ENCODE measurements around the gene RTP1. TPM values are rescaled to one million over a fixed set of nuclear protein-coding genes. Genes with fewer than 3 reads are reported as not detected.

The RTP1 gene
- total RNA-seq, 1 experiment from 2014 or later = not detected

- RAD21 ChIA-PET (ENCODE audit: low non-redundant PET in 1 of 2, low total read pairs in 2 of 2, uncharacterized antibody in 2 of 2, unreplicated experiment in 2 of 2) = no interaction called here
- CTCF ChIA-PET = interaction anchor here (1.0 to 4.2 kb wide), 2 partner anchors 54 to 318 kb away, joined by 3 to 96 read pairs; no protein-coding TSS in a partner anchor
- Histone ChIP-seq H3K9ac (ENCODE audit: low read length) (no peak overlapping the region), H3K79me2 (ENCODE audit: insufficient read depth, low read length) (no peaks in the 10 kb centered on the region), H3K9me2 (ENCODE audit: insufficient read depth) (no peaks in the 10 kb centered on the region), H3K36me3 (ENCODE audit: control insufficient read depth in 1 of 2, insufficient read depth in 2 of 2, low read length in 2 of 2) (no peaks in the 10 kb centered on the region), H3K4me1 (ENCODE audit: control insufficient read depth in 1 of 2, insufficient read depth in 2 of 2, low read length in 2 of 2) (peaks cover 0 to 2% of the 10 kb centered on the region in 2 experiments; a peak in 1 of 4 replicates), H4K20me1 (ENCODE audit: insufficient read depth) (no peaks in the 10 kb centered on the region), H3K4me3 (replicated peaks in 1 of 2; ENCODE audit: low read depth in 1 of 2, low read length in 2 of 2) (no peak overlapping the region), H3K27me3 (ENCODE audit: insufficient read depth, low read length) (no peaks in the 10 kb centered on the region), H2AFZ (ENCODE audit: low read depth, low read length, poor library complexity, severe bottlenecking) (no peak overlapping the region), H3K9me3 (ENCODE audit: control insufficient read depth in 1 of 2, insufficient read depth in 1 of 2, low read depth in 1 of 2, low read length in 2 of 2) (no peaks in the 10 kb centered on the region), H3K27ac (ENCODE audit: low read depth, low read length) (no peak overlapping the region), H3K4me2 (ENCODE audit: low read length) (no peak overlapping the region)
- POLR2A ChIA-PET = no interaction called here
- intact Hi-C loops (cut with micrococcal nuclease) = no loop called here
- no TSS peak for BruUV-seq (replicated peaks)
- DNase-seq (ENCODE audit: low read depth, low spot score) = no peak
- TF ChIP-seq, protein P1, sequence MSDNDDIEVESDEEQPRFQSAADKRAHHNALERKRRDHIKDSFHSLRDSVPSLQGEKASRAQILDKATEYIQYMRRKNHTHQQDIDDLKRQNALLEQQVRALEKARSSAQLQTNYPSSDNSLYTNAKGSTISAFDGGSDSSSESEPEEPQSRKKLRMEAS (IDR thresholded peaks at IDR 0.05) = no peak
- TF ChIP-seq ZNF274 (IDR thresholded peaks at IDR 0.05; ENCODE audit: low read depth, low read length) = no peak
- TF ChIP-seq, protein P2, sequence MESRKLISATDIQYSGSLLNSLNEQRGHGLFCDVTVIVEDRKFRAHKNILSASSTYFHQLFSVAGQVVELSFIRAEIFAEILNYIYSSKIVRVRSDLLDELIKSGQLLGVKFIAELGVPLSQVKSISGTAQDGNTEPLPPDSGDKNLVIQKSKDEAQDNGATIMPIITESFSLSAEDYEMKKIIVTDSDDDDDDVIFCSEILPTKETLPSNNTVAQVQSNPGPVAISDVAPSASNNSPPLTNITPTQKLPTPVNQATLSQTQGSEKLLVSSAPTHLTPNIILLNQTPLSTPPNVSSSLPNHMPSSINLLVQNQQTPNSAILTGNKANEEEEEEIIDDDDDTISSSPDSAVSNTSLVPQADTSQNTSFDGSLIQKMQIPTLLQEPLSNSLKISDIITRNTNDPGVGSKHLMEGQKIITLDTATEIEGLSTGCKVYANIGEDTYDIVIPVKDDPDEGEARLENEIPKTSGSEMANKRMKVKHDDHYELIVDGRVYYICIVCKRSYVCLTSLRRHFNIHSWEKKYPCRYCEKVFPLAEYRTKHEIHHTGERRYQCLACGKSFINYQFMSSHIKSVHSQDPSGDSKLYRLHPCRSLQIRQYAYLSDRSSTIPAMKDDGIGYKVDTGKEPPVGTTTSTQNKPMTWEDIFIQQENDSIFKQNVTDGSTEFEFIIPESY (IDR thresholded peaks at IDR 0.05; ENCODE audit: extremely low read depth, insufficient replicate concordance, low read length) = no peak
- TF ChIP-seq, protein P3, sequence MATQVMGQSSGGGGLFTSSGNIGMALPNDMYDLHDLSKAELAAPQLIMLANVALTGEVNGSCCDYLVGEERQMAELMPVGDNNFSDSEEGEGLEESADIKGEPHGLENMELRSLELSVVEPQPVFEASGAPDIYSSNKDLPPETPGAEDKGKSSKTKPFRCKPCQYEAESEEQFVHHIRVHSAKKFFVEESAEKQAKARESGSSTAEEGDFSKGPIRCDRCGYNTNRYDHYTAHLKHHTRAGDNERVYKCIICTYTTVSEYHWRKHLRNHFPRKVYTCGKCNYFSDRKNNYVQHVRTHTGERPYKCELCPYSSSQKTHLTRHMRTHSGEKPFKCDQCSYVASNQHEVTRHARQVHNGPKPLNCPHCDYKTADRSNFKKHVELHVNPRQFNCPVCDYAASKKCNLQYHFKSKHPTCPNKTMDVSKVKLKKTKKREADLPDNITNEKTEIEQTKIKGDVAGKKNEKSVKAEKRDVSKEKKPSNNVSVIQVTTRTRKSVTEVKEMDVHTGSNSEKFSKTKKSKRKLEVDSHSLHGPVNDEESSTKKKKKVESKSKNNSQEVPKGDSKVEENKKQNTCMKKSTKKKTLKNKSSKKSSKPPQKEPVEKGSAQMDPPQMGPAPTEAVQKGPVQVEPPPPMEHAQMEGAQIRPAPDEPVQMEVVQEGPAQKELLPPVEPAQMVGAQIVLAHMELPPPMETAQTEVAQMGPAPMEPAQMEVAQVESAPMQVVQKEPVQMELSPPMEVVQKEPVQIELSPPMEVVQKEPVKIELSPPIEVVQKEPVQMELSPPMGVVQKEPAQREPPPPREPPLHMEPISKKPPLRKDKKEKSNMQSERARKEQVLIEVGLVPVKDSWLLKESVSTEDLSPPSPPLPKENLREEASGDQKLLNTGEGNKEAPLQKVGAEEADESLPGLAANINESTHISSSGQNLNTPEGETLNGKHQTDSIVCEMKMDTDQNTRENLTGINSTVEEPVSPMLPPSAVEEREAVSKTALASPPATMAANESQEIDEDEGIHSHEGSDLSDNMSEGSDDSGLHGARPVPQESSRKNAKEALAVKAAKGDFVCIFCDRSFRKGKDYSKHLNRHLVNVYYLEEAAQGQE (IDR thresholded peaks at IDR 0.05; ENCODE audit: low read depth) = no peak
- no peak for TF ChIP-seq EZH2 (IDR thresholded peaks at IDR 0.05)
- TF ChIP-seq EGR1 (IDR thresholded peaks at IDR 0.05; ENCODE audit: low read depth) = no peak
- no peak for TF ChIP-seq ZFX (IDR thresholded peaks at IDR 0.05)
- no peak for ATAC-seq
These were observed 29.5 kb upstream of the RTP1 start for GRCh38 chr3:187167777-187168176.
